ENCODE measurements around the gene SHCBP1.

DNA sequence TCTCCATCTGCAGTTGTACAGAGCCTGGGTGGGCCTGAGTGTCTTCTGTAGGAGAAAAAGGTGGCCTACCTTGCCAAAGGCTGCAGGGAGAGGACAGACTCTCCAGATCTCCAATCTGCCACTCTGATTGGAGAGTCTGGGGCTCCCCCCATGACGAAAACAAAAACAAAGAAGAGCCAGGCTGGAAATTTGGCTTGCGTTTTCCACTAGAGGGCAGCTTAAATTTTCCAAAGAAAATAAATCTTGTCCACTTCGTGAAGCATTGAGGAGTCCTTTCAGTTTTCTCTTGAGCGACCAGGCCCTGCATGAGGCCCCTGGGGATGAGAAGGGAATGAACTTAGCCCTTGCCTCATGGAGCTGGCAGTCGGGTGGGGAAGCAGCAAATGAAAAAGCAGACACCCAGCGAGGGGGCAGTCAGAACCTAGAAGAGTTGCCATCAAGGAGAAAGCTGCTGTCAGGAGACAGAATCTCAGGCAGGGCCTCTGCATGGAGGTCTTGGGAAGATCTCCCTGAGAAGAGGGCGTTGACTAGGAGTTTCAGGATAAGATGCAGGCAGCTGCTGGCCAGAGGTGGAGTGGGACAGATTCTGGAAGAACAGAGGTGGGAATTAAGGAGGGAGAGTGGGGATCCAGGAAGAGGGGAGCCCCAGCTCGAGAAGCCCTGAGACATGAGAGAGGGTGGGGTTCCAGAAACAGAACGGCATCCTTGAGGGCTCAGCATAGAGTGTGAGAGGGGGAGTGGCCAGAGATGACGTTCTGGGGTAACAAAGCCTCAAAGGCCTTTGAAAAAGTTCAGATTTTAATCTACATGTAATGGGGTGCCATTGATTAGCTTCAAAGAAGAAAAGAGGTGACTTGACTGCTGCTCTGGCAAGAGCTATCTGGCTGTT lies 8.4 kb upstream of the SHCBP1 start:
- no peak for TF ChIP-seq LARP7 (IDR thresholded peaks at IDR 0.05)
- TF ChIP-seq, protein P1, sequence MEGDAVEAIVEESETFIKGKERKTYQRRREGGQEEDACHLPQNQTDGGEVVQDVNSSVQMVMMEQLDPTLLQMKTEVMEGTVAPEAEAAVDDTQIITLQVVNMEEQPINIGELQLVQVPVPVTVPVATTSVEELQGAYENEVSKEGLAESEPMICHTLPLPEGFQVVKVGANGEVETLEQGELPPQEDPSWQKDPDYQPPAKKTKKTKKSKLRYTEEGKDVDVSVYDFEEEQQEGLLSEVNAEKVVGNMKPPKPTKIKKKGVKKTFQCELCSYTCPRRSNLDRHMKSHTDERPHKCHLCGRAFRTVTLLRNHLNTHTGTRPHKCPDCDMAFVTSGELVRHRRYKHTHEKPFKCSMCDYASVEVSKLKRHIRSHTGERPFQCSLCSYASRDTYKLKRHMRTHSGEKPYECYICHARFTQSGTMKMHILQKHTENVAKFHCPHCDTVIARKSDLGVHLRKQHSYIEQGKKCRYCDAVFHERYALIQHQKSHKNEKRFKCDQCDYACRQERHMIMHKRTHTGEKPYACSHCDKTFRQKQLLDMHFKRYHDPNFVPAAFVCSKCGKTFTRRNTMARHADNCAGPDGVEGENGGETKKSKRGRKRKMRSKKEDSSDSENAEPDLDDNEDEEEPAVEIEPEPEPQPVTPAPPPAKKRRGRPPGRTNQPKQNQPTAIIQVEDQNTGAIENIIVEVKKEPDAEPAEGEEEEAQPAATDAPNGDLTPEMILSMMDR (IDR thresholded peaks at IDR 0.05 in 2 of 3, conservative IDR thresholded peaks at IDR 0.05 in 1 of 3; ENCODE audit: control insufficient read depth in 2 of 3, extremely low read depth in 1 of 3, insufficient read depth in 1 of 3, low read depth in 3 of 3, low read length in 3 of 3), result peak in 2 of 3 experiments; percentile 25 to 31; a peak in 2 of 6 replicates
- TF ChIP-seq, protein P2, sequence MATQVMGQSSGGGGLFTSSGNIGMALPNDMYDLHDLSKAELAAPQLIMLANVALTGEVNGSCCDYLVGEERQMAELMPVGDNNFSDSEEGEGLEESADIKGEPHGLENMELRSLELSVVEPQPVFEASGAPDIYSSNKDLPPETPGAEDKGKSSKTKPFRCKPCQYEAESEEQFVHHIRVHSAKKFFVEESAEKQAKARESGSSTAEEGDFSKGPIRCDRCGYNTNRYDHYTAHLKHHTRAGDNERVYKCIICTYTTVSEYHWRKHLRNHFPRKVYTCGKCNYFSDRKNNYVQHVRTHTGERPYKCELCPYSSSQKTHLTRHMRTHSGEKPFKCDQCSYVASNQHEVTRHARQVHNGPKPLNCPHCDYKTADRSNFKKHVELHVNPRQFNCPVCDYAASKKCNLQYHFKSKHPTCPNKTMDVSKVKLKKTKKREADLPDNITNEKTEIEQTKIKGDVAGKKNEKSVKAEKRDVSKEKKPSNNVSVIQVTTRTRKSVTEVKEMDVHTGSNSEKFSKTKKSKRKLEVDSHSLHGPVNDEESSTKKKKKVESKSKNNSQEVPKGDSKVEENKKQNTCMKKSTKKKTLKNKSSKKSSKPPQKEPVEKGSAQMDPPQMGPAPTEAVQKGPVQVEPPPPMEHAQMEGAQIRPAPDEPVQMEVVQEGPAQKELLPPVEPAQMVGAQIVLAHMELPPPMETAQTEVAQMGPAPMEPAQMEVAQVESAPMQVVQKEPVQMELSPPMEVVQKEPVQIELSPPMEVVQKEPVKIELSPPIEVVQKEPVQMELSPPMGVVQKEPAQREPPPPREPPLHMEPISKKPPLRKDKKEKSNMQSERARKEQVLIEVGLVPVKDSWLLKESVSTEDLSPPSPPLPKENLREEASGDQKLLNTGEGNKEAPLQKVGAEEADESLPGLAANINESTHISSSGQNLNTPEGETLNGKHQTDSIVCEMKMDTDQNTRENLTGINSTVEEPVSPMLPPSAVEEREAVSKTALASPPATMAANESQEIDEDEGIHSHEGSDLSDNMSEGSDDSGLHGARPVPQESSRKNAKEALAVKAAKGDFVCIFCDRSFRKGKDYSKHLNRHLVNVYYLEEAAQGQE (IDR thresholded peaks at IDR 0.05; ENCODE audit: low read depth, low read length), result no peak
- TF ChIP-seq ZZZ3 (IDR thresholded peaks at IDR 0.05; ENCODE audit: control insufficient read depth, insufficient read length, low read depth), result no peak
- TF ChIP-seq ZNF384 (IDR thresholded peaks at IDR 0.05; ENCODE audit: borderline replicate concordance, low read depth, low read length), result no peak
